ENCODE data around the gene CELF2. TPM values are rescaled to one million over a fixed set of nuclear protein-coding genes. Genes with fewer than 3 reads are reported as not detected.
A peak's percentile ranks its signal among the peaks of the same experiment; 100 is the strongest.

CELF2 gene
- total RNA-seq, 2 experiments from 2014 or later = 197 to 205 TPM

- intact Hi-C loops (cut with DNase I, micrococcal nuclease) = no loop called here
- CTCF ChIA-PET = interaction anchor here (0.7 kb wide), 1 partner anchor 18 kb away, joined by 3 read pairs; no protein-coding TSS in a partner anchor
- Histone ChIP-seq H3K36me3 (ENCODE audit: insufficient read depth, low read length) (no peaks in the 10 kb centered on the region), H3K9me3 (ENCODE audit: control insufficient read depth in 1 of 2, insufficient read depth in 1 of 2, low read length in 2 of 2) (no peaks in the 10 kb centered on the region), H3K27me3 (ENCODE audit: control insufficient read depth in 1 of 2, insufficient read depth in 2 of 2, low read length in 2 of 2) (no peaks in the 10 kb centered on the region), H3K4me3 (ENCODE audit: low read length) (no peak overlapping the region), H3K4me1 (ENCODE audit: insufficient read depth, low read length) (peaks cover 73% of the 10 kb centered on the region), H3K27ac (ENCODE audit: low read depth in 1 of 2, low read length in 2 of 2) (no peak overlapping the region)
- DNase-seq = peak in 2 of 14 experiments; percentile 41 to 46
- ATAC-seq (ENCODE audit: poor library complexity) = no peak
- Mint-ChIP-seq H3K36me3 (ENCODE audit: low read depth) (no peaks in the 10 kb centered on the region), H3K27ac (peak overlapping the region; percentile 97), H3K4me1 (ENCODE audit: low read depth) (peaks cover 86% of the 10 kb centered on the region), H3K4me3 (no peak overlapping the region), H3K9me3 (no peaks in the 10 kb centered on the region), H3K27me3 (no peaks in the 10 kb centered on the region)
- POLR2A ChIA-PET = interaction anchor here (5.1 to 12.9 kb wide), 2 partner anchors 17 to 29 kb away, joined by 50 to 1077 read pairs; no protein-coding TSS in a partner anchor
- TF ChIP-seq CTCF (IDR thresholded peaks at IDR 0.05) = no peak
Observed at GRCh38 chr10:11142777-11143176, 125.1 kb downstream of the CELF2 start.

- ChIA-PET CTCF (no interaction called here), POLR2A (interaction anchor here (5.1 to 12.9 kb wide), 2 partner anchors 16 to 29 kb away, joined by 50 to 1077 read pairs; no protein-coding TSS in a partner anchor)
- H3K4me3 Mint-ChIP-seq = no peak overlapping the region
- DNase-seq = peak in 1 of 14 experiments; percentile 14
- Histone ChIP-seq H3K4me1 (ENCODE audit: insufficient read depth, low read length) (peaks cover 78% of the 10 kb centered on the region), H3K27me3 (ENCODE audit: control insufficient read depth in 1 of 2, insufficient read depth in 2 of 2, low read length in 2 of 2) (no peaks in the 10 kb centered on the region), H3K27ac (ENCODE audit: low read depth in 1 of 2, low read length in 2 of 2) (no peak overlapping the region), H3K4me3 (ENCODE audit: low read length) (no peak overlapping the region), H3K36me3 (ENCODE audit: insufficient read depth, low read length) (no peaks in the 10 kb centered on the region), H3K9me3 (ENCODE audit: control insufficient read depth in 1 of 2, insufficient read depth in 1 of 2, low read length in 2 of 2) (no peaks in the 10 kb centered on the region)
- no peak for ATAC-seq (ENCODE audit: poor library complexity)
- H3K27ac Mint-ChIP-seq = peak overlapping the region; percentile 97
- peaks cover 91% of the 10 kb centered on the region for H3K4me1 Mint-ChIP-seq (ENCODE audit: low read depth)
- H3K9me3 Mint-ChIP-seq = no peaks in the 10 kb centered on the region
- H3K36me3 Mint-ChIP-seq (ENCODE audit: low read depth) = no peaks in the 10 kb centered on the region
- no peak for TF ChIP-seq CTCF (IDR thresholded peaks at IDR 0.05)
- H3K27me3 Mint-ChIP-seq = no peaks in the 10 kb centered on the region
- intact Hi-C loops (cut with DNase I, micrococcal nuclease) = no loop called here
Observed at GRCh38 chr10:11143242-11143641, 125.6 kb downstream of the CELF2 start.

- Histone ChIP-seq H3K27ac (ENCODE audit: low read depth in 1 of 2, low read length in 2 of 2) (peak overlapping the region; percentile 89 to 91), H3K4me3 (ENCODE audit: low read length) (peak overlapping the region; percentile 15), H3K4me1 (ENCODE audit: insufficient read depth, low read length) (peaks cover 92% of the 10 kb centered on the region), H3K36me3 (ENCODE audit: insufficient read depth, low read length) (no peaks in the 10 kb centered on the region), H3K27me3 (ENCODE audit: control insufficient read depth in 1 of 2, insufficient read depth in 2 of 2, low read length in 2 of 2) (no peaks in the 10 kb centered on the region), H3K9me3 (ENCODE audit: control insufficient read depth in 1 of 2, insufficient read depth in 1 of 2, low read length in 2 of 2) (no peaks in the 10 kb centered on the region)
- H3K36me3 Mint-ChIP-seq (ENCODE audit: low read depth) = no peaks in the 10 kb centered on the region
- peak in 1 of 14 experiments; percentile 11 for DNase-seq
- H3K4me3 Mint-ChIP-seq = peak overlapping the region; percentile 73
- H3K4me1 Mint-ChIP-seq (ENCODE audit: low read depth) = peaks cover 97% of the 10 kb centered on the region
- no peak for ATAC-seq (ENCODE audit: poor library complexity)
- intact Hi-C loops (cut with DNase I, micrococcal nuclease) = loop anchor here (1.0 to 5.0 kb wide), 4 partner anchors 18 to 33 kb away; no protein-coding TSS in a partner anchor
- no peaks in the 10 kb centered on the region for H3K27me3 Mint-ChIP-seq
- CTCF ChIA-PET = interaction anchor here (0.8 to 9.4 kb wide), 5 partner anchors 20 to 82 kb away, joined by 3 to 107 read pairs (median 3); no protein-coding TSS in a partner anchor
- POLR2A ChIA-PET = interaction anchor here (0.5 to 12.9 kb wide), 23 partner anchors 8 to 136 kb away, joined by 3 to 1077 read pairs (median 4); partner anchors contain the start of gene CELF2
- no peak for TF ChIP-seq CTCF (IDR thresholded peaks at IDR 0.05)
- peak overlapping the region; percentile 97 for H3K27ac Mint-ChIP-seq
- no peaks in the 10 kb centered on the region for H3K9me3 Mint-ChIP-seq
Observed at GRCh38 chr10:11144626-11145494, 127.2 kb downstream of the CELF2 start.
